OCI-LY1 (cell line): ENCODE measurements around the gene PPP1R7.

Source experiments
- EZH2 ChIP-seq: fragments of 200-600 bp; sonication (generic), shearing (Covaris generic); IDR thresholded peaks from 2 replicates; pipeline ENCODE4 v1.8.0; 2017; ENCODE audit warnings: borderline replicate concordance, mixed run types, mild to moderate bottlenecking, antibody characterized with exemption, low read length, moderate library complexity, mixed read lengths
- TF ChIP-seq, protein P1 (sequence below): fragments of 200-600 bp; sonication (generic), shearing (Covaris generic); IDR thresholded peaks from 2 replicates; pipeline ENCODE4 v1.5.1; 2017; ENCODE audit warnings: mild to moderate bottlenecking, antibody characterized with exemption, low read length, moderate library complexity, mixed read lengths

- TF ChIP-seq, protein P1, sequence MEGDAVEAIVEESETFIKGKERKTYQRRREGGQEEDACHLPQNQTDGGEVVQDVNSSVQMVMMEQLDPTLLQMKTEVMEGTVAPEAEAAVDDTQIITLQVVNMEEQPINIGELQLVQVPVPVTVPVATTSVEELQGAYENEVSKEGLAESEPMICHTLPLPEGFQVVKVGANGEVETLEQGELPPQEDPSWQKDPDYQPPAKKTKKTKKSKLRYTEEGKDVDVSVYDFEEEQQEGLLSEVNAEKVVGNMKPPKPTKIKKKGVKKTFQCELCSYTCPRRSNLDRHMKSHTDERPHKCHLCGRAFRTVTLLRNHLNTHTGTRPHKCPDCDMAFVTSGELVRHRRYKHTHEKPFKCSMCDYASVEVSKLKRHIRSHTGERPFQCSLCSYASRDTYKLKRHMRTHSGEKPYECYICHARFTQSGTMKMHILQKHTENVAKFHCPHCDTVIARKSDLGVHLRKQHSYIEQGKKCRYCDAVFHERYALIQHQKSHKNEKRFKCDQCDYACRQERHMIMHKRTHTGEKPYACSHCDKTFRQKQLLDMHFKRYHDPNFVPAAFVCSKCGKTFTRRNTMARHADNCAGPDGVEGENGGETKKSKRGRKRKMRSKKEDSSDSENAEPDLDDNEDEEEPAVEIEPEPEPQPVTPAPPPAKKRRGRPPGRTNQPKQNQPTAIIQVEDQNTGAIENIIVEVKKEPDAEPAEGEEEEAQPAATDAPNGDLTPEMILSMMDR, result no peak
- no peak for TF ChIP-seq EZH2
These were observed 16.8 kb upstream of the PPP1R7 start for GRCh38 chr2:241133436-241133820.
